Vagina (tissue), 2 donors: ENCODE measurements around the gene FAM149B1. TPM values are rescaled to one million over a fixed set of nuclear protein-coding genes. Genes with fewer than 3 reads are reported as not detected.
A peak's percentile ranks its signal among the peaks of the same experiment; 100 is the strongest.

Experiments used
- DNase-seq, 2 donors: peaks; one replicate each; pipeline ENCODE4 v3.0.0-alpha.2; 2017; ENCODE audit errors: extremely low spot score in 2 of 2
- H3K27ac ChIP-seq: fragments of 200-600 bp; sonication (generic); one replicate; pipeline ENCODE4 v1.5.1; 2019
- H3K27me3 ChIP-seq: fragments of 200-600 bp; sonication (generic); one replicate; pipeline ENCODE4 v1.5.1; 2019
- H3K36me3 ChIP-seq, 2 donors: fragments of 200-600 bp; sonication (generic); one replicate each; pipeline ENCODE4 v1.5.1; 2017 to 2019
- H3K4me1 ChIP-seq: fragments of 200-600 bp; sonication (generic); one replicate; pipeline ENCODE4 v1.5.1; 2019
- H3K4me3 ChIP-seq, 2 donors: fragments of 200-600 bp; sonication (generic); 1 replicate in 1 of 2; 2 replicates in 1 of 2; pipeline ENCODE4 v1.5.1; 2016 to 2019
- H3K9me3 ChIP-seq: fragments of 200-600 bp; sonication (generic); one replicate; pipeline ENCODE4 v1.5.1; 2019
- POLR2A ChIP-seq, 2 donors: fragments of 450-650 bp; IDR thresholded peaks; one replicate each; pipeline ENCODE4 v1.6.1; 2017; ENCODE audit warnings: antibody characterized with exemption in 2 of 2, mild to moderate bottlenecking in 2 of 2, moderate library complexity in 2 of 2
- POLR2AphosphoS5 ChIP-seq, 2 donors: sonication (generic); formaldehyde crosslinking; IDR thresholded peaks; one replicate each; pipeline ENCODE4 v1.9.0; 2017; ENCODE audit warnings: antibody characterized with exemption in 2 of 2, mild to moderate bottlenecking in 2 of 2, low read depth in 1 of 2; ENCODE audit not compliant: insufficient read depth in 1 of 2
- intact Hi-C: fragments of 100-400 bp; cut with DNase I; formaldehyde crosslinking; loops from one replicate; pipeline ENCODE4 v1.15.1; 2023
- total RNA-seq: library from RNA; depleted of rRNA; stranded (reverse); fragments of >200 nt; gene quantifications from one replicate; pipeline ENCODE4 v1.2.3, GENCODE V29; 2016
- TF ChIP-seq, protein P1 (sequence below), 3 experiments: fragments of 450-650 bp in 2 of 3; fragments of 200-600 bp in 1 of 3; sonication (generic) in 1 of 3; IDR thresholded peaks; one replicate each; pipeline ENCODE4 v1.5.1; 2017 to 2019; ENCODE audit warnings: antibody characterized with exemption in 3 of 3, mild to moderate bottlenecking in 2 of 3, moderate library complexity in 2 of 3

Gene FAM149B1
- 25.8 TPM for total RNA-seq

DNA sequence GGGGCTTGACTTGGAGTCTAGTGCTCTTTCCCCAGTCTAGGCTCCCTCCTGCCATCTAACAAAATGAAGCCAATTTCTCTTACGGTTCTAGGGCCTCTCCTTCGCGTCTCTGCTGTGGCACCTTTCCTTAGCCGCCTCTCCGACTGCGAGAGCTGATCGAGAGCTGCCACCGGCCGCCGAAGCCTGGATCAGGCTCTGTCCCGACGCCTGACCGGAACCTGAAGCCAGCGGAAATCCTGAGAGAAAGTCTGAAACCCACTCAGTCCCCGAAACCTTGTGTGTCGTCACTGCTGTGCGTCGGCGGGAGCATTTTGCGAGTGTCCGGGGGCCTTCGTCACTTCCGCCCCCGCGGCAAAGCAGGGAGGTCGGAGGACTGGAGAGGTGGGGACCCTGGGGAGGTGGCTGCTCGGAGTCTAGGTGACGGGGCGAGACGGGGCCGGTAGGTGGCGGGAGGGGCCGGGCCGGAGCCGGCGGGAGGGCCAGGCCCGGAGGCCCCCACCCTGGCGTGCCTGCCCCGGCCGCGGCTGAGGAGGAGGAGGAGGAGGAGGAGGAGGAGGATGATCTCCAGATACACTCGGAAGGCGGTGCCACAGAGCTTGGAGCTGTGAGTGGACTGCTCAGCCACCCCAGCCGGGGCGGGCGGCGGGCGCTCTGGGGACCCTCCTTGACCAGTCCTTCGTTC lies at the start of gene FAM149B1, which contains the start of gene ECD:
Gene FAM149B1 (plus strand): TSS at position 337 of the 682 bp plus-strand sequence. CDS start 221 bp downstream, at position 558.
Gene ECD (minus strand): TSS at position 226 of the 682 bp plus-strand sequence. CDS start 4,071 bp downstream, outside the sequence.
- intact Hi-C loops: loop anchor here (10.0 kb wide), 1 partner anchor 327 kb away; the partner anchor contains the start of gene PPP3CB
- H3K36me3 ChIP-seq: no peaks in the 10 kb centered on the region
- H3K27me3 ChIP-seq: no peaks in the 10 kb centered on the region
- peak; percentile 95 to 97 for DNase-seq
- H3K4me1 ChIP-seq: peaks cover 50% of the 10 kb centered on the region
- peak within 1 kb of the TSS; percentile 97 for H3K27ac ChIP-seq
- peak in 1 of 2 donors; percentile 94 for TF ChIP-seq POLR2A (IDR thresholded peaks at IDR 0.05)
- peak; percentile 98 for TF ChIP-seq POLR2AphosphoS5 (IDR thresholded peaks at IDR 0.05; ENCODE audit: insufficient read depth in 1 of 2, low read depth in 1 of 2)
- TF ChIP-seq, protein P1, sequence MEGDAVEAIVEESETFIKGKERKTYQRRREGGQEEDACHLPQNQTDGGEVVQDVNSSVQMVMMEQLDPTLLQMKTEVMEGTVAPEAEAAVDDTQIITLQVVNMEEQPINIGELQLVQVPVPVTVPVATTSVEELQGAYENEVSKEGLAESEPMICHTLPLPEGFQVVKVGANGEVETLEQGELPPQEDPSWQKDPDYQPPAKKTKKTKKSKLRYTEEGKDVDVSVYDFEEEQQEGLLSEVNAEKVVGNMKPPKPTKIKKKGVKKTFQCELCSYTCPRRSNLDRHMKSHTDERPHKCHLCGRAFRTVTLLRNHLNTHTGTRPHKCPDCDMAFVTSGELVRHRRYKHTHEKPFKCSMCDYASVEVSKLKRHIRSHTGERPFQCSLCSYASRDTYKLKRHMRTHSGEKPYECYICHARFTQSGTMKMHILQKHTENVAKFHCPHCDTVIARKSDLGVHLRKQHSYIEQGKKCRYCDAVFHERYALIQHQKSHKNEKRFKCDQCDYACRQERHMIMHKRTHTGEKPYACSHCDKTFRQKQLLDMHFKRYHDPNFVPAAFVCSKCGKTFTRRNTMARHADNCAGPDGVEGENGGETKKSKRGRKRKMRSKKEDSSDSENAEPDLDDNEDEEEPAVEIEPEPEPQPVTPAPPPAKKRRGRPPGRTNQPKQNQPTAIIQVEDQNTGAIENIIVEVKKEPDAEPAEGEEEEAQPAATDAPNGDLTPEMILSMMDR (IDR thresholded peaks at IDR 0.05): no peak
- peak within 1 kb of the TSS; percentile 82 to 95 for H3K4me3 ChIP-seq
- H3K9me3 ChIP-seq: no peaks in the 10 kb centered on the region

DNA sequence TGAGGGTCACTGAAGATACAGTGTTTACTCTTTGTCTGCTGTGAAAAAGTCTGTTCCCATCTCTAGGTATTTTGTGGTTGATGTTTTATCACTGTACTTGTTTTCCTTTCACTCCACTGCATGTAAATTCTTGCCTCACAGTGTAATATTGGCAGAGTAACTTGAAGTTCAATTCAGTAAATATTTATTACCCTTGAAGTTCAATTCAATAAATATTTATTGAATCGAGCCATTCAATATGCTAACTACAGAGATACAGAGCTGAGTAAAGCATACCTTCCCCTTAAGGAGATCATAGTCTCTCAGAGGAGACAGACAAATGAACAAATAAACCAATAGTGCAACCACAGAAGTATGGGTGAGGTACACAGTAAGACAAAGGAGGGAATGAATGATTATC lies 48.5 kb upstream of the FAM149B1 start:
- DNase-seq: no peak
- no peak overlapping the region for H3K27ac ChIP-seq
- H3K4me3 ChIP-seq: no peak overlapping the region
- no peaks in the 10 kb centered on the region for H3K4me1 ChIP-seq
- TF ChIP-seq POLR2A (IDR thresholded peaks at IDR 0.05) (no peak), POLR2AphosphoS5 (IDR thresholded peaks at IDR 0.05; ENCODE audit: insufficient read depth in 1 of 2, low read depth in 1 of 2) (no peak)
- TF ChIP-seq, protein P1 (IDR thresholded peaks at IDR 0.05): no peak
- no peaks in the 10 kb centered on the region for H3K9me3 ChIP-seq
- no peaks in the 10 kb centered on the region for H3K27me3 ChIP-seq
- intact Hi-C loops: no loop called here
- peaks cover 0 to 12% of the 10 kb centered on the region in 2 donors for H3K36me3 ChIP-seq

DNA sequence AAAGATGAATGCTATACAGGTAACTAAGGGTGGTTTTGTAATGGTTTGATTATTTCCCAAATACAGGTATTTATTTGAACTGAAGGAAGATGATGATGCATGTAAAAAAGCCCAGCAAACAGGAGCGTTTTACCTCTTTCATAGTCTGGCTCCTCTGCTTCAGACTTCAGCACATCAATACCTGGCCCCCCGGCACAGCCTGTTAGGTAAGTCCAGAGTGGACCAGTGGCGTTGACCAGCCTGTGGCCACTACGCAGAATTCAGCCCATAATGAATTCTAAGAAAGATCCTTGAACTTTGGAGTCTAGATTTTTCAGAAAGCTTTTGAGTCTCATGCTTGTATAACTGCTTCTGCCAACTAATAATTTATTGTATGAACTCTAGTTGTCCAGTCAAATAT lies 48.0 kb upstream of the FAM149B1 start:
- intact Hi-C loops: no loop called here
- Histone ChIP-seq H3K4me1 (no peaks in the 10 kb centered on the region), H3K36me3 (peaks cover 0 to 14% of the 10 kb centered on the region in 2 donors), H3K27ac (no peak overlapping the region), H3K27me3 (no peaks in the 10 kb centered on the region), H3K9me3 (no peaks in the 10 kb centered on the region), H3K4me3 (no peak overlapping the region)
- no peak for TF ChIP-seq POLR2A (IDR thresholded peaks at IDR 0.05)
- TF ChIP-seq POLR2AphosphoS5 (IDR thresholded peaks at IDR 0.05; ENCODE audit: insufficient read depth in 1 of 2, low read depth in 1 of 2): no peak
- TF ChIP-seq, protein P1 (IDR thresholded peaks at IDR 0.05): no peak
- DNase-seq: no peak

DNA sequence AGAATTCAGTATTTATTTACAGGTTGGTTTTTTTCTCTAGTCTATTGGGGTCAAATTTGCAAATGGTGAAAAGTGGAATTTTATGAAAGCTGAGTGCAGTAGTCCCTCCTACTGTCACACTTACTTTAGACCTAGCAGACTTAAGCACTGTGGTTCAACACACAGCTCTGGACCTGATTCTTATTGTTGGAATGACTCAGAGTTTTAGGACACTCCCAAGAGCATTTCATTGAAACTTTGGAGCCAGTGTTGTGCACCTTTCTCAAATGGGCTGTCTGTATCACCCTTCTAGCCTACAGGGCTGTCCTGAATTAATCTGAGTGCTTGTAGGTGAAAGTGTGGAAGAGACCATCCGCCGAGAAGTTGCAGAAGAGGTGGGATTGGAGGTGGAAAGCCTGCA lies 41.6 kb upstream of the FAM149B1 start:
- intact Hi-C loops: no loop called here
- H3K36me3 ChIP-seq: peaks cover 0 to 25% of the 10 kb centered on the region in 2 donors
- H3K9me3 ChIP-seq: no peaks in the 10 kb centered on the region
- peaks cover under 1% of the 10 kb centered on the region for H3K4me1 ChIP-seq
- no peak for DNase-seq
- TF ChIP-seq POLR2A (IDR thresholded peaks at IDR 0.05) (no peak), POLR2AphosphoS5 (IDR thresholded peaks at IDR 0.05; ENCODE audit: insufficient read depth in 1 of 2, low read depth in 1 of 2) (no peak)
- TF ChIP-seq, protein P1 (IDR thresholded peaks at IDR 0.05): no peak
- no peaks in the 10 kb centered on the region for H3K27me3 ChIP-seq
- no peak overlapping the region for H3K27ac ChIP-seq
- no peak overlapping the region for H3K4me3 ChIP-seq

DNA sequence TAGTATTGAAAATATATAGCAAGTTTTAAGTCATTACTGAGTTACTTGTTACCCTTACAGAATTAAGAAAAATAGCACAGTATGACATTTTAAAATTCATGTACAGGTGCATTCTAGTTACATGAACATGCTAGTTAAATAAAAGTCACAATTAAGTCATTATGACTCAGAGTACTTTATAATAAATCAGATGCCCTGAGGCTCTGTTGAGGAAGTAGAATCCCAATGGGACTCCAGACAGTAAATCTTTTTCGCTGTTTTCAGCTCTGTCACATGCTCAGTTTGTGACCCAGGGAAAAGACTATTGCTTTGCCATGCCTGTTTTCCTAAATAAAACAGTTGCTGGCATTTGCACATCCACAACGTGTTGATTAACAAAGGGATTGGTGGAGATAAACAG lies 36.6 kb upstream of the FAM149B1 start:
- intact Hi-C loops: no loop called here
- Histone ChIP-seq H3K9me3 (no peaks in the 10 kb centered on the region), H3K27ac (no peak overlapping the region), H3K4me1 (peaks cover 10% of the 10 kb centered on the region), H3K36me3 (peaks cover 0 to 45% of the 10 kb centered on the region in 2 donors), H3K4me3 (no peak overlapping the region), H3K27me3 (no peaks in the 10 kb centered on the region)
- DNase-seq: no peak
- TF ChIP-seq, protein P1 (IDR thresholded peaks at IDR 0.05): no peak
- peak in 1 of 2 donors; percentile 55 for TF ChIP-seq POLR2AphosphoS5 (IDR thresholded peaks at IDR 0.05; ENCODE audit: insufficient read depth in 1 of 2, low read depth in 1 of 2)
- no peak for TF ChIP-seq POLR2A (IDR thresholded peaks at IDR 0.05)
